GM12873 (cell line): ENCODE data around the gene MGAT5.

Source experiments
- CTCF ChIP-seq: IDR thresholded peaks from 2 replicates; pipeline ENCODE4 v1.5.1; 2012; ENCODE audit warnings: low read depth, mild to moderate bottlenecking, moderate library complexity, low read length, control low read depth; ENCODE audit not compliant: insufficient read depth; ENCODE audit errors: missing control alignments

The MGAT5 gene

GRCh38 chr2:134407154-134407890 is 153.4 kb downstream of the MGAT5 start:
- no peak for TF ChIP-seq CTCF

GRCh38 chr2:134408386-134408785 is 154.5 kb downstream of the MGAT5 start:
- no peak for TF ChIP-seq CTCF

GRCh38 chr2:134408791-134409190 is 154.9 kb downstream of the MGAT5 start:
- no peak for TF ChIP-seq CTCF

- TF ChIP-seq CTCF: no peak
These were observed 156.1 kb downstream of the MGAT5 start for GRCh38 chr2:134410006-134410405.

GRCh38 chr2:134410831-134411231 is 157.0 kb downstream of the MGAT5 start:
- TF ChIP-seq CTCF: no peak

GRCh38 chr2:134411279-134411827 is 157.5 kb downstream of the MGAT5 start:
- TF ChIP-seq CTCF: no peak

GRCh38 chr2:134411828-134412638 is 158.2 kb downstream of the MGAT5 start:
- TF ChIP-seq CTCF: peak; percentile 92
